ENCODE measurements around the gene SBK1.

GRCh38 chr16:28309811-28310311 lies 17.5 kb downstream of the SBK1 start:
- TF ChIP-seq CTCF (IDR thresholded peaks at IDR 0.05) (no peak), POLR2A (IDR thresholded peaks at IDR 0.05) (no peak)
